ENCODE results near the gene EXOSC5.
A peak's percentile ranks its signal among the peaks of the same experiment; 100 is the strongest.
"Not testable (repeated sequence)": the region's sequence is repeated elsewhere in the genome, so short reads cannot be mapped to it uniquely, and the experiment has no call there.

EXOSC5 gene

GRCh38 chr19:41353466-41354342 lies 43.5 kb downstream of the EXOSC5 start, which contains the start of gene TGFB1:
TGFB1 (minus strand) TSS chr19:41353922; CDS start chr19:41353044, 878 bp downstream.
- in situ Hi-C loops (cut with HindIII; ENCODE audit: low pct_unique_long_range_greater_than_20kb, low sequenced_read_pairs) = no loop called here
- no peak for TF ChIP-seq JUND (IDR thresholded peaks at IDR 0.05; ENCODE audit: low read depth)
- peak; percentile 42 to 77 for DNase-seq (ENCODE audit: low read depth in 1 of 2, low spot score in 1 of 2)

- DNase-seq (ENCODE audit: low read depth in 1 of 2, low spot score in 1 of 2) = no peak
- no peak for TF ChIP-seq JUND (IDR thresholded peaks at IDR 0.05; ENCODE audit: low read depth)
- in situ Hi-C loops (cut with HindIII; ENCODE audit: low pct_unique_long_range_greater_than_20kb, low sequenced_read_pairs) = no loop called here
Measured at GRCh38 chr19:41352609-41353465, 44.3 kb downstream of the EXOSC5 start.

DNA sequence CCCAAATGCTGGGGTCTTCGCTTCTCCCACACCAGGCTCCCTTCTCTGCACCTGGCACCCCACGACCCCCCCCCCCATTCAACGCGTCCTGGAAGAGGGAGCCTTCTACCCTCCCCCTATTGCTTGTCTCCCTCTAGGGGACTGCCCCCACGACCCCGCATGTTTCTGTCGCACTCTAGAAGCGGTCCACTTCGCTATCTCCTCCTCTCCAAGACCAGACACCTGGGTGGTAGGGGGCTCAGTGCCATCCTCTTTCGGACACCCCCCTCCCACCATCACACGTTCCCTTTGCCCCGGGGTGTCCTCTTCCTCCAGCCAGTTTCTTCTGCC lies 44.9 kb downstream of the EXOSC5 start:
- DNase-seq (ENCODE audit: low read depth in 1 of 2, low spot score in 1 of 2) = no peak
- no peak for TF ChIP-seq JUND (IDR thresholded peaks at IDR 0.05; ENCODE audit: low read depth)
- in situ Hi-C loops (cut with HindIII; ENCODE audit: low pct_unique_long_range_greater_than_20kb, low sequenced_read_pairs) = no loop called here

DNA sequence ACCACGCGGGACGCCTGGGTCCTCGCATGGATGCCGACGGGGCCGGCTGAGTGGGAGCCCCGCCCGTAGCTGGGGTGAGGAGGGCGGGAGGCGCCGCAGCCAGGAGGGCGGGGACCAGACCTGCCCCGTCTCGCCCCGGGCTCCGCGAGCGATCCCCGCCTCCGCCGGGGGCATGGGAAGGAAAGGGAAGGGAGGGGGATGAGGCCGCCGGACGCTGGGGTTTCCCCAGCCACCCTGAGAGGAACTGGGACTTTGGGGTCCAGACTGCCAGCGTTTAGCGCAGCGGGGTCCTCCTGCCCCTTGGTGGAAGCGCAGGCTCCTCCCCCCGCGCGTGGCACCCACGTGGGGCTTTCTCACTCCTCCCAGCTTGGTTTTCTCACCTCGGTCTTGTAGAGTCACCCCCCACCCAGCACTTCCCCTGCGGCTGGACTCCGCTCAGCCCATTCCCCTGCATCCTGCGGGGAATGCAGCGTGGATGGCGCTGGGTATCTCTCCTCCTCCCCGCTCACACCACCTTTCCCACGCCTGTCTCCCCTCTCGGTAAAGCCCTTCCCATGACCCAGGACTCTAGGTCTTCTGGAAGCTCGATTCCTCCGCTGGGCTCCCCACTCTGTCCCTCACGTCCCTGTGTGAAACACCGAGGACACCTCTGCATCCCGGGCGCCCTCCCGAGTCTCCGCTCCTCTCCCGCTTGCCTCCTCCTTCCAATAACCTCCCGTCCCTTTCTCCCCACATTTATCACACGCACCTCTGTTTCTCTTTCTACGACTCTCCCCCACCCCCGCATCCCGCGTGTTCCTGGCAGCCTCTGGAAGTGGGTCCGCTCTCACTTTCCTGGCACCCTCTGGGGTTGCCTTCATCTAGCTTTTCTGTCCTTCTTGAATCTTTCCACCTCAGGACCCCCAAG lies 45.6 kb downstream of the EXOSC5 start:
- in situ Hi-C loops (cut with HindIII; ENCODE audit: low pct_unique_long_range_greater_than_20kb, low sequenced_read_pairs) = no loop called here
- DNase-seq (ENCODE audit: low read depth in 1 of 2, low spot score in 1 of 2) = no peak
- TF ChIP-seq JUND (IDR thresholded peaks at IDR 0.05; ENCODE audit: low read depth) = no peak

GRCh38 chr19:41350735-41351338 lies 46.3 kb downstream of the EXOSC5 start:
- in situ Hi-C loops (cut with HindIII; ENCODE audit: low pct_unique_long_range_greater_than_20kb, low sequenced_read_pairs) = no loop called here
- no peak for TF ChIP-seq JUND (IDR thresholded peaks at IDR 0.05; ENCODE audit: low read depth)
- DNase-seq (ENCODE audit: low read depth in 1 of 2, low spot score in 1 of 2) = no peak

DNA sequence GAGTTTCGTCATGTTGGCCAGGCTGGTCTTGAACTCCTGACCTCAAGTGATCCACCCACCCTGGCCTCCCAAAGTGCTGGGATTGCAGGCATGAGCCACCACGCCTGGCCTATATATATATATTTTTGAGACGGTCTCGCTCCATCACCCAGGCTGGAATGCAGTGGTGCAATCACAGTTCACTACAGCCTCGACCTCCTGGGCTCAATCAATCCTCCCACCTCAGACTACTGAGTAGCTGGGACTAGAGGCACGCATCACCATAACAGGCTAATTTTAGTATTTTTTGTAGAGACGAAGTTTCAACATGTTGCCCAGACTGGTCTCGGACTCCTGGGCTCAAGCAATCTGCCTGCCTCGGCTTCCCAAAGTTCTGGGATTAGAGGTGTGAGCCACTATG lies 50.2 kb downstream of the EXOSC5 start:
- in situ Hi-C loops (cut with HindIII; ENCODE audit: low pct_unique_long_range_greater_than_20kb, low sequenced_read_pairs); DNase-seq (ENCODE audit: low read depth in 1 of 2, low spot score in 1 of 2): not testable (repeated sequence)

GRCh38 chr19:41344162-41344561 lies 53.0 kb downstream of the EXOSC5 start:
- no peak for DNase-seq (ENCODE audit: low read depth in 1 of 2, low spot score in 1 of 2)
- TF ChIP-seq JUND (IDR thresholded peaks at IDR 0.05; ENCODE audit: low read depth) = no peak
- in situ Hi-C loops (cut with HindIII; ENCODE audit: low pct_unique_long_range_greater_than_20kb, low sequenced_read_pairs) = no loop called here

GRCh38 chr19:41341669-41342490 lies 55.3 kb downstream of the EXOSC5 start:
- TF ChIP-seq JUND (IDR thresholded peaks at IDR 0.05; ENCODE audit: low read depth) = no peak
- in situ Hi-C loops (cut with HindIII; ENCODE audit: low pct_unique_long_range_greater_than_20kb, low sequenced_read_pairs) = no loop called here
- DNase-seq (ENCODE audit: low read depth in 1 of 2, low spot score in 1 of 2) = peak; percentile 60 to 74

DNA sequence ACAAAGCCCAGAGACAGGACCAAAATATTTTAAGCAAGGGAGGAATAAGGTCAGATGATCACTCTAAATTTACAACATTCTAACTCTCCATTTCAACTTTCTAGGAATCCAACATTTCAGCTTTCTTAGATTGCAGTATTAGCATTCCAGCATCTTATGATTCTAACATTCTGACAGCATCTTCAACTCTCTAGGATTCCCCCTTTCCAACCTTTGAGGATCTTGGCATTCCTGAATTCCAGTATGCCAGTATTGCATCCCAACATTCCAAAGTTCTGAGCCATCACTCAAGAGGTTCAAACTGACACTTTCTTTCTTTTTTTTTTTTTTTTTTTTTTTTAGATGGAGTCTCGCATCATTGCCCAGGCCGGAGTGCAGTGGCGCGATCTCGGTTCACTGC lies 57.2 kb downstream of the EXOSC5 start:
- no peak for DNase-seq (ENCODE audit: low read depth in 1 of 2, low spot score in 1 of 2)
- no peak for TF ChIP-seq JUND (IDR thresholded peaks at IDR 0.05; ENCODE audit: low read depth)
- in situ Hi-C loops (cut with HindIII; ENCODE audit: low pct_unique_long_range_greater_than_20kb, low sequenced_read_pairs) = no loop called here
